Fibroblast of lung (primary cell): ENCODE measurements around the gene ABCB8.

ENCODE experiments used
- CTCF ChIP-seq, 2 donors: IDR thresholded peaks in 1 of 2; conservative IDR thresholded peaks in 1 of 2; 1 replicate in 1 of 2; 2 replicates in 1 of 2; pipeline ENCODE4 v1.5.1; 2011 to 2012; ENCODE audit warnings: low read length in 2 of 2, control low read depth in 1 of 2, inconsistent platforms in 1 of 2, low read depth in 1 of 2, mild to moderate bottlenecking in 1 of 2
- EZH2 ChIP-seq: IDR thresholded peaks from 2 replicates; pipeline ENCODE4 v1.5.1; 2012; ENCODE audit warnings: low read length, control low read depth, mild to moderate bottlenecking; ENCODE audit errors: missing control alignments

GRCh38 chr7:151053096-151053495 is 24.8 kb downstream of the ABCB8 start:
- TF ChIP-seq CTCF (conservative IDR thresholded peaks at IDR 0.05 in 1 of 2, IDR thresholded peaks at IDR 0.05 in 1 of 2; ENCODE audit: low read depth in 1 of 2, low read length in 2 of 2) (no peak), EZH2 (no peak)
